HEK293T (cell line): ENCODE measurements around the gene FGF7.

ENCODE experiments used
- BHLHE40 ChIP-seq: fragments of 450-650 bp; IDR thresholded peaks from 2 replicates; pipeline ENCODE4 v1.6.1; 2016; ENCODE audit warnings: mild to moderate bottlenecking, moderate library complexity, borderline replicate concordance
- ELF4 ChIP-seq: fragments of 450-650 bp; IDR thresholded peaks from 2 replicates; pipeline ENCODE4 v1.6.1; 2017; ENCODE audit warnings: antibody characterized with exemption
- FOXA1 ChIP-seq: fragments of 450-650 bp; IDR thresholded peaks from 2 replicates; pipeline ENCODE4 v1.6.1; 2016; ENCODE audit warnings: mild to moderate bottlenecking
- FOXM1 ChIP-seq: fragments of 450-650 bp; IDR thresholded peaks from 2 replicates; pipeline ENCODE4 v1.6.1; 2017; ENCODE audit warnings: mild to moderate bottlenecking, borderline replicate concordance
- TARDBP ChIP-seq: fragments of 450-650 bp; IDR thresholded peaks from 2 replicates; pipeline ENCODE4 v1.6.1; 2016

- TF ChIP-seq FOXA1 (no peak), FOXM1 (no peak), BHLHE40 (no peak), ELF4 (no peak), TARDBP (no peak)
These were observed 83.3 kb downstream of the FGF7 start for GRCh38 chr15:49506341-49506740.
